H1 (cell line): Measurements from ENCODE around the gene MYO5B. TPM values are rescaled to one million over a fixed set of nuclear protein-coding genes. Genes with fewer than 3 reads are reported as not detected.
"Not testable (repeated sequence)": the region's sequence is repeated elsewhere in the genome, so short reads cannot be mapped to it uniquely, and the experiment has no call there.

ENCODE experiments used
- CTCF ChIA-PET: fragments of 300-600 bp; sonication (Branson Sonifier 250); formaldehyde crosslinking; loops from one replicate; lab custom pipeline; 2021; ENCODE audit not compliant: partially characterized antibody; lab: Charles Lee
- POLR2A ChIA-PET: fragments of 300-600 bp; sonication (Branson Sonifier 250); formaldehyde crosslinking; loops from one replicate; lab custom pipeline; 2021; ENCODE audit warnings: inconsistent platforms; ENCODE audit not compliant: partially characterized antibody; lab: Charles Lee
- DNase-seq, 2 experiments: peaks; one replicate each; pipeline versions ENCODE4 v3.0.0 to v3.0.0-alpha.2; 2010 to 2022; ENCODE audit warnings: low spot score in 2 of 2, low read depth in 1 of 2, mixed read lengths in 1 of 2
- FAIRE-seq: peaks from 2 replicates; lab custom pipeline; 2011; peaks lifted over from hg19 to GRCh38; lab: Jason Lieb, UNC
- H2AFZ ChIP-seq: 2 replicates; pipeline ENCODE4 v1.8.1; 2012; ENCODE audit warnings: low read length, inconsistent platforms
- H2AK5ac ChIP-seq: 2 replicates; pipeline ENCODE4 v1.6.1; 2013; ENCODE audit warnings: low read depth, low read length
- H2BK120ac ChIP-seq: replicated peaks from 2 replicates; pipeline ENCODE3; 2013; ENCODE audit warnings: low read depth, low read length, inconsistent platforms
- H2BK12ac ChIP-seq: 2 replicates; pipeline ENCODE4 v1.6.1; 2013; ENCODE audit warnings: low read depth, low read length
- H2BK15ac ChIP-seq: 2 replicates; pipeline ENCODE4 v1.6.1; 2013; ENCODE audit warnings: low read length
- H2BK20ac ChIP-seq: 2 replicates; pipeline ENCODE4 v1.6.1; 2013; ENCODE audit warnings: low read length
- H2BK5ac ChIP-seq: 2 replicates; pipeline ENCODE4 v1.6.1; 2013; ENCODE audit warnings: low read depth, low read length
- H3K14ac ChIP-seq: 2 replicates; pipeline ENCODE4 v1.6.1; 2013; ENCODE audit warnings: inconsistent platforms; ENCODE audit not compliant: insufficient read length
- H3K18ac ChIP-seq: 2 replicates; pipeline ENCODE4 v1.6.1; 2013; ENCODE audit warnings: low read length; ENCODE audit errors: extremely low read depth
- H3K23ac ChIP-seq: 2 replicates; pipeline ENCODE4 v1.6.1; 2013; ENCODE audit warnings: inconsistent platforms; ENCODE audit not compliant: insufficient read length
- H3K23me2 ChIP-seq: 2 replicates; pipeline ENCODE4 v1.6.1; 2013; ENCODE audit warnings: low read depth, low read length
- H3K27ac ChIP-seq: 2 replicates; pipeline ENCODE4 v1.6.1; 2011; ENCODE audit warnings: low read depth, low read length, inconsistent platforms
- H3K27me3 ChIP-seq, 4 experiments: replicated peaks in 1 of 4; 1 replicate in 1 of 4; 2 replicates in 3 of 4; pipeline versions ENCODE4 v1.6.1 to v1.8.1; 2011 to 2013; ENCODE audit warnings: low read length in 3 of 4, mild to moderate bottlenecking in 3 of 4, inconsistent platforms in 2 of 4, mixed read lengths in 2 of 4, moderate library complexity in 1 of 4; ENCODE audit not compliant: control insufficient read depth in 3 of 4, insufficient read depth in 3 of 4; ENCODE audit errors: extremely low read depth in 1 of 4
- H3K36me3 ChIP-seq, 4 experiments: 2 replicates each; pipeline versions ENCODE4 v1.6.1 to v1.8.1; 2011 to 2013; ENCODE audit warnings: mild to moderate bottlenecking in 4 of 4, low read length in 3 of 4, moderate library complexity in 2 of 4, control low read depth in 1 of 4, inconsistent platforms in 1 of 4; ENCODE audit not compliant: insufficient read depth in 4 of 4, control insufficient read depth in 2 of 4
- H3K4ac ChIP-seq: replicated peaks from 2 replicates; pipeline ENCODE3; 2013; ENCODE audit warnings: low read length, low read depth, mixed read lengths, inconsistent platforms; ENCODE audit not compliant: insufficient read length
- H3K4me1 ChIP-seq, 4 experiments: replicated peaks in 1 of 4; 1 replicate in 1 of 4; 2 replicates in 3 of 4; pipeline versions ENCODE4 v1.6.1 to v1.8.1; 2011 to 2013; ENCODE audit warnings: low read length in 3 of 4, inconsistent platforms in 2 of 4, mixed read lengths in 1 of 4; ENCODE audit not compliant: insufficient read depth in 4 of 4, control insufficient read depth in 3 of 4
- H3K4me2 ChIP-seq, 2 experiments: 2 replicates each; pipeline versions ENCODE4 v1.6.1 to v1.8.1; 2011 to 2013; ENCODE audit warnings: low read depth in 2 of 2, low read length in 2 of 2, control low read depth in 1 of 2, inconsistent platforms in 1 of 2, mild to moderate bottlenecking in 1 of 2; ENCODE audit not compliant: insufficient read depth in 1 of 2
- H3K4me3 ChIP-seq, 4 experiments: fragments of 200-600, 300-600 bp in 1 of 4; sonication (generic), shearing (Covaris generic), sonication (Bioruptor Twin) in 1 of 4; 2 replicates each; pipeline versions ENCODE4 v1.5.1 to v1.8.1; 2011 to 2016; ENCODE audit warnings: low read length in 4 of 4, low read depth in 3 of 4, control low read depth in 2 of 4, inconsistent platforms in 2 of 4, mild to moderate bottlenecking in 2 of 4, mixed read lengths in 1 of 4, moderate library complexity in 1 of 4; ENCODE audit not compliant: insufficient read depth in 2 of 4; ENCODE audit errors: extremely low read depth in 1 of 4
- H3K56ac ChIP-seq: replicated peaks from 2 replicates; pipeline ENCODE3; 2013; ENCODE audit warnings: low read depth, mild to moderate bottlenecking, mixed read lengths, low read length, inconsistent platforms; ENCODE audit not compliant: insufficient read length
- H3K79me1 ChIP-seq: 2 replicates; pipeline ENCODE4 v1.6.1; 2013; ENCODE audit warnings: low read depth, low read length, control low read depth
- H3K79me2 ChIP-seq, 2 experiments: 2 replicates each; pipeline versions ENCODE4 v1.6.1 to v1.8.1; 2012 to 2013; ENCODE audit warnings: low read length in 2 of 2, mild to moderate bottlenecking in 2 of 2, inconsistent platforms in 1 of 2; ENCODE audit not compliant: insufficient read depth in 2 of 2, control insufficient read depth in 1 of 2
- H3K9ac ChIP-seq, 4 experiments: replicated peaks in 1 of 4; 1 replicate in 1 of 4; 2 replicates in 3 of 4; pipeline versions ENCODE4 v1.6.1 to v1.8.1; 2011 to 2013; ENCODE audit warnings: low read depth in 3 of 4, low read length in 3 of 4, control low read depth in 2 of 4, mild to moderate bottlenecking in 2 of 4, moderate library complexity in 2 of 4, inconsistent platforms in 1 of 4; ENCODE audit errors: extremely low read depth in 1 of 4
- H3K9me3 ChIP-seq, 2 experiments: 2 replicates each; pipeline versions ENCODE4 v1.6.1 to v1.8.1; 2012 to 2013; ENCODE audit warnings: mild to moderate bottlenecking in 2 of 2, moderate library complexity in 2 of 2, control low read depth in 1 of 2, inconsistent platforms in 1 of 2, low read depth in 1 of 2, low read length in 1 of 2, mixed read lengths in 1 of 2; ENCODE audit not compliant: insufficient read depth in 2 of 2
- H4K20me1 ChIP-seq, 2 experiments: replicated peaks in 1 of 2; 2 replicates each; pipeline versions ENCODE3 to v1.8.1; 2011 to 2013; ENCODE audit warnings: inconsistent platforms in 2 of 2, low read length in 2 of 2, mild to moderate bottlenecking in 1 of 2; ENCODE audit not compliant: insufficient read depth in 2 of 2, control insufficient read depth in 1 of 2
- H4K5ac ChIP-seq: 2 replicates; pipeline ENCODE4 v1.6.1; 2013; ENCODE audit warnings: low read length, low read depth, mixed read lengths, inconsistent platforms; ENCODE audit not compliant: insufficient read length
- H4K8ac ChIP-seq: 2 replicates; pipeline ENCODE4 v1.8.0; 2013; ENCODE audit warnings: mild to moderate bottlenecking, moderate library complexity, low read length, inconsistent platforms; ENCODE audit not compliant: insufficient read depth; ENCODE audit errors: extremely low read depth
- H4K91ac ChIP-seq: replicated peaks from 2 replicates; pipeline ENCODE3; 2013; ENCODE audit warnings: low read length, mixed read lengths, inconsistent platforms; ENCODE audit not compliant: insufficient read length
- WGBS, 2 experiments: shearing (Covaris generic) in 1 of 2; methylation state at CpG; one replicate each; pipeline versions ENCODE4 v1.1.6 to v1.1.7; 2013 to 2015; ENCODE audit warnings: low lambda C conversion rate in 2 of 2, mixed read lengths in 2 of 2, inconsistent platforms in 1 of 2, low coverage in 1 of 2, missing lambda C conversion rate in 1 of 2; ENCODE audit not compliant: insufficient replicate concordance in 2 of 2, insufficient coverage in 1 of 2, insufficient read length in 1 of 2; ENCODE audit errors: extremely low coverage in 1 of 2, missing lambda C conversion rate in 1 of 2; 5-methylcytosine and 5-hydroxymethylcytosine counted together
- polyA plus RNA-seq, 7 experiments: library from polyadenylated mRNA; depleted of rRNA in 3 of 7; stranded (reverse) in 5 of 7; unstranded in 2 of 7; fragments of >200 nt in 5 of 7; fragments of 200-250 nt in 2 of 7; gene quantifications; 1 replicate in 5 of 7; 2 replicates in 1 of 7; 4 replicates in 1 of 7; pipeline versions ENCODE4 v1.2.1 to v1.2.3, GENCODE V29; 2011 to 2013; ENCODE audit warnings: missing spikeins in 2 of 7, mixed read lengths in 2 of 7
- total RNA-seq: library from RNA; stranded (reverse); fragmentation: NEBNext Ultra II Directional; extraction: Animal tissue kit (Norgen Biotek cat#: 25700); gene quantifications from 2 replicates; pipeline ENCODE4 v1.2.1, GENCODE V29; 2021

Gene MYO5B
- total and polyA plus RNA-seq, 2 of the 8 experiments (the other 6 are each of a cell fraction or from before 2014, with no cell fraction given), result 6.4 to 7.7 TPM

DNA sequence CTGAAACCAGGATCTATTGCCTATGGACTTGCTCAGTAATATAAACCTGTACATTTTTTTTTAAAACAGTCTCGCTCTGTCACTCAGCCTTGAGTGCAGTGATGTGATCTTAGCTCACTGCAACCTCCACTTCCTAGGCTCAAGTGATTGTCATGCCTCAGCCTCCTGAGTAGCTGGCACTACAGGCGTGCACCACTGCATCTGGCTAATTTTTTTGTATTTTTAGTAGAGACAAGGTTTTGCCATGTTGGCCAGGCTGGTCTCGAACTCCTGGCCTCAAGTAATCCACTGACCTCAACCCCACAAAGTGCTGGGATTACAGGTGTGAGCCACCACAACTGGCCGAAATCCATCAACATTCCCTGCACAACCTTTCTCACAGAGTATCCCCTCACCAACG is 100.2 kb downstream of the MYO5B start:
- H4K20me1 ChIP-seq, H2BK120ac ChIP-seq, H3K36me3 ChIP-seq, CTCF ChIA-PET, H3K23ac ChIP-seq, H3K79me1 ChIP-seq, POLR2A ChIA-PET, DNase-seq, H3K9me3 ChIP-seq, H3K4me2 ChIP-seq, H3K4ac ChIP-seq, H2BK15ac ChIP-seq, H3K27ac ChIP-seq, H2BK12ac ChIP-seq, H3K56ac ChIP-seq, H3K27me3 ChIP-seq, H4K91ac ChIP-seq, H3K4me3 ChIP-seq, H4K5ac ChIP-seq, FAIRE-seq, H3K79me2 ChIP-seq, H3K14ac ChIP-seq, H2AK5ac ChIP-seq, H2BK5ac ChIP-seq, H3K9ac ChIP-seq, H4K8ac ChIP-seq, H3K18ac ChIP-seq, H3K23me2 ChIP-seq, H2BK20ac ChIP-seq, H2AFZ ChIP-seq: not testable (repeated sequence)
- H3K4me1 ChIP-seq, result peaks cover 5 to 16% (median 12%) of the 10 kb centered on the region in 4 experiments; a peak in 4 of 7 replicates
- WGBS, 2 experiments, result 75% methylated on average over 5 of the region's 5 CpGs; no CpG with 5 or more reads in 1 of the 2 experiments
